PFSK-1 (cell line): ENCODE results near the gene ANKH.

Experiments used
- FOXP2 ChIP-seq: optimal IDR thresholded peaks from 2 replicates; pipeline ENCODE3; 2011; ENCODE audit warnings: borderline replicate concordance, control low read depth, inconsistent platforms; ENCODE audit not compliant: insufficient read depth; ENCODE audit errors: extremely low read length, extremely low read depth
- POLR2AphosphoS5 ChIP-seq: IDR thresholded peaks from 2 replicates; pipeline ENCODE4 v1.6.1; 2012; ENCODE audit warnings: low read depth, mild to moderate bottlenecking, control low read depth, low read length, moderate library complexity
- SIN3A ChIP-seq: IDR thresholded peaks from 2 replicates; pipeline ENCODE4 v1.6.1; 2012; ENCODE audit warnings: mild to moderate bottlenecking, low read length, moderate library complexity, borderline replicate concordance; ENCODE audit not compliant: insufficient read depth
- TAF1 ChIP-seq: IDR thresholded peaks from 2 replicates; pipeline ENCODE4 v1.6.1; 2012; ENCODE audit warnings: low read length, control low read depth, borderline replicate concordance; ENCODE audit not compliant: insufficient read depth
- TF ChIP-seq, protein P1 (sequence below), 2 experiments: IDR thresholded peaks; 2 replicates each; pipeline versions ENCODE4 v1.6.1 to v1.8.0; 2011 to 2012; ENCODE audit warnings: low read depth in 2 of 2, low read length in 2 of 2, control low read depth in 1 of 2, inconsistent platforms in 1 of 2, mild to moderate bottlenecking in 1 of 2, moderate library complexity in 1 of 2; ENCODE audit not compliant: insufficient read depth in 1 of 2

GRCh38 chr5:14900693-14901461, 29.3 kb upstream of the ANKH start:
- TF ChIP-seq, protein P1, sequence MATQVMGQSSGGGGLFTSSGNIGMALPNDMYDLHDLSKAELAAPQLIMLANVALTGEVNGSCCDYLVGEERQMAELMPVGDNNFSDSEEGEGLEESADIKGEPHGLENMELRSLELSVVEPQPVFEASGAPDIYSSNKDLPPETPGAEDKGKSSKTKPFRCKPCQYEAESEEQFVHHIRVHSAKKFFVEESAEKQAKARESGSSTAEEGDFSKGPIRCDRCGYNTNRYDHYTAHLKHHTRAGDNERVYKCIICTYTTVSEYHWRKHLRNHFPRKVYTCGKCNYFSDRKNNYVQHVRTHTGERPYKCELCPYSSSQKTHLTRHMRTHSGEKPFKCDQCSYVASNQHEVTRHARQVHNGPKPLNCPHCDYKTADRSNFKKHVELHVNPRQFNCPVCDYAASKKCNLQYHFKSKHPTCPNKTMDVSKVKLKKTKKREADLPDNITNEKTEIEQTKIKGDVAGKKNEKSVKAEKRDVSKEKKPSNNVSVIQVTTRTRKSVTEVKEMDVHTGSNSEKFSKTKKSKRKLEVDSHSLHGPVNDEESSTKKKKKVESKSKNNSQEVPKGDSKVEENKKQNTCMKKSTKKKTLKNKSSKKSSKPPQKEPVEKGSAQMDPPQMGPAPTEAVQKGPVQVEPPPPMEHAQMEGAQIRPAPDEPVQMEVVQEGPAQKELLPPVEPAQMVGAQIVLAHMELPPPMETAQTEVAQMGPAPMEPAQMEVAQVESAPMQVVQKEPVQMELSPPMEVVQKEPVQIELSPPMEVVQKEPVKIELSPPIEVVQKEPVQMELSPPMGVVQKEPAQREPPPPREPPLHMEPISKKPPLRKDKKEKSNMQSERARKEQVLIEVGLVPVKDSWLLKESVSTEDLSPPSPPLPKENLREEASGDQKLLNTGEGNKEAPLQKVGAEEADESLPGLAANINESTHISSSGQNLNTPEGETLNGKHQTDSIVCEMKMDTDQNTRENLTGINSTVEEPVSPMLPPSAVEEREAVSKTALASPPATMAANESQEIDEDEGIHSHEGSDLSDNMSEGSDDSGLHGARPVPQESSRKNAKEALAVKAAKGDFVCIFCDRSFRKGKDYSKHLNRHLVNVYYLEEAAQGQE (IDR thresholded peaks at IDR 0.05; ENCODE audit: insufficient read depth in 1 of 2, low read depth in 2 of 2, low read length in 2 of 2), result no peak
- no peak for TF ChIP-seq POLR2AphosphoS5
- no peak for TF ChIP-seq TAF1
- TF ChIP-seq SIN3A, result no peak
- TF ChIP-seq FOXP2, result no peak
